Measurements from ENCODE around the gene NRROS. TPM values are rescaled to one million over a fixed set of nuclear protein-coding genes. Genes with fewer than 3 reads are reported as not detected.
A peak's percentile ranks its signal among the peaks of the same experiment; 100 is the strongest.

The NRROS gene
- total and polyA plus RNA-seq, 7 donors: 0.83 to 3.0 (median 1.9) TPM

GRCh38 chr3:196641333-196642054 is 2.0 kb downstream of the NRROS start:
- Histone ChIP-seq H3K27me3 (ENCODE audit: insufficient read depth in 3 of 3, low read length in 2 of 3) (peaks cover 0 to 36% (median 5%) of the 10 kb centered on the region in 3 donors), H3K36me3 (ENCODE audit: insufficient read depth in 1 of 2, low read depth in 1 of 2) (no peaks in the 10 kb centered on the region), H3K4me3 (peak overlapping the region; percentile 73), H3K9me3 (no peaks in the 10 kb centered on the region), H3K4me1 (no peaks in the 10 kb centered on the region), H3K27ac (no peak overlapping the region)
- intact Hi-C loops (cut with DNase I): no loop called here
- 77 to 82% (median 80%) methylated on average over 9 of the region's 9 CpGs for WGBS, 3 donors
- ATAC-seq (no peak), DNase-seq (no peak)
- no peak for TF ChIP-seq CTCF (IDR thresholded peaks at IDR 0.05)

GRCh38 chr3:196642434-196642833 is 2.9 kb downstream of the NRROS start:
- intact Hi-C loops (cut with DNase I): no loop called here
- no peak for ATAC-seq
- 84 to 87% (median 87%) methylated on average over 11 of the region's 11 CpGs for WGBS, 3 donors
- Histone ChIP-seq H3K27me3 (ENCODE audit: insufficient read depth in 3 of 3, low read length in 2 of 3) (peaks cover 0 to 31% (median 4%) of the 10 kb centered on the region in 3 donors), H3K36me3 (ENCODE audit: insufficient read depth in 1 of 2, low read depth in 1 of 2) (no peaks in the 10 kb centered on the region), H3K9me3 (no peaks in the 10 kb centered on the region), H3K4me3 (peak overlapping the region; percentile 22), H3K27ac (no peak overlapping the region), H3K4me1 (no peaks in the 10 kb centered on the region)
- no peak for DNase-seq
- no peak for TF ChIP-seq CTCF (IDR thresholded peaks at IDR 0.05)

- Histone ChIP-seq H3K27ac (no peak overlapping the region), H3K4me3 (no peak overlapping the region)
- WGBS, 3 donors: 76 to 79% (median 78%) methylated on average over 13 of the region's 13 CpGs
Measured at GRCh38 chr3:196643201-196643749, 3.8 kb downstream of the NRROS start.

GRCh38 chr3:196643761-196644160 is 4.3 kb downstream of the NRROS start:
- H3K27ac ChIP-seq: no peak overlapping the region

More at GRCh38 chr3:196643201-196643749, 3.8 kb downstream of the NRROS start:
- no peaks in the 10 kb centered on the region for H3K9me3 ChIP-seq
- ATAC-seq (no peak), DNase-seq (no peak)
- no peaks in the 10 kb centered on the region for H3K36me3 ChIP-seq (ENCODE audit: insufficient read depth in 1 of 2, low read depth in 1 of 2)
- H3K27me3 ChIP-seq (ENCODE audit: insufficient read depth in 3 of 3, low read length in 2 of 3): peaks cover 0 to 31% (median 3%) of the 10 kb centered on the region in 3 donors
- TF ChIP-seq CTCF (IDR thresholded peaks at IDR 0.05): no peak
- H3K4me1 ChIP-seq: no peaks in the 10 kb centered on the region
- intact Hi-C loops (cut with DNase I): no loop called here

More at GRCh38 chr3:196643761-196644160, 4.3 kb downstream of the NRROS start:
- 84 to 90% (median 85%) methylated on average over 5 of the region's 5 CpGs for WGBS, 3 donors
- no peak overlapping the region for H3K4me3 ChIP-seq
- H3K9me3 ChIP-seq: no peaks in the 10 kb centered on the region
- peaks cover 0 to 26% (median 3%) of the 10 kb centered on the region in 3 donors for H3K27me3 ChIP-seq (ENCODE audit: insufficient read depth in 3 of 3, low read length in 2 of 3)
- DNase-seq: no peak
- intact Hi-C loops (cut with DNase I): no loop called here
- ATAC-seq: no peak
- H3K4me1 ChIP-seq: no peaks in the 10 kb centered on the region
- H3K36me3 ChIP-seq (ENCODE audit: insufficient read depth in 1 of 2, low read depth in 1 of 2): no peaks in the 10 kb centered on the region
- no peak for TF ChIP-seq CTCF (IDR thresholded peaks at IDR 0.05)
